Activated T-cell treated with anti-CD3 and anti-CD28 coated beads for 1 hour (primary cell): ENCODE results near the gene ADK.
A peak's percentile ranks its signal among the peaks of the same experiment; 100 is the strongest.

Experiments
- DNase-seq: peaks from one replicate; pipeline ENCODE4 v3.0.0-alpha.2; 2020; ENCODE audit warnings: low read depth

Gene ADK

DNA sequence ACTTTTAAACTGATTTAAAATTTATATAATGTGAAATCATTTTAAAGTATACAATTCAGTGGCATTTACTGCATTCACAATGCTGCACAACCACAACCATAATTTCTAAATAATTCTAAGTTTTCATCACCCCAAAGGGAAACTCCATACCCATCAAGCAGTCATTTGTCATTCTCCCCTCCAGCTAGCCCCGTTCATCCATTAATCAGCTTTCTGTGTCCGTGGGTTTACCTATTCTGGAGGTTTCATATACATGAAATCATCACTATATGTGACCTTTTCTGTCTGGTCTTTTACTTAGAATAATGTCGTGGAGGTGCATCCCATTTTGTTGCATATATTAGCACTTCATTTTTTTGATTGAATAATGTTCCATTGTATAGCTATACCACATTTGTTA is 214.1 kb downstream of the ADK start:
- no peak for DNase-seq

GRCh38 chr10:74371696-74372095 is 220.7 kb downstream of the ADK start:
- DNase-seq = no peak

DNA sequence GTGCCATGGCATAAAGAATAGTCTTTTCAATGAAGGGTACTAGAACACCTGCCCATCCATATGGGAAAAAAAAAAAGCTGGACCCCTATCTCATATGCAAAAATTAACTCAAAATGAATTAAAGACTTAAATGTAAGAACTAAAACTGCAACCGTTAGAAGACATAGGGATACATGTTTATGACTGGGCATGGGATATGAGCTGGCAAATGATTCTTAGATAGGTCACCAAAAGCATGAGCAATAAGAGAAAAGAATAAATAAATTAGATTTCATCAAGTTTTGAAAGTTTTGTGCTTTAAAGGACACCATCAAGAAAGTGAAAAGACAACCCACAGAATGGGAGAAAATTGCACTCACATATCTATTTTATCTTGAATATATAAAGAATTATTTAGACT is 222.0 kb downstream of the ADK start:
- no peak for DNase-seq

- no peak for DNase-seq
Measured at GRCh38 chr10:74377476-74377875, 226.5 kb downstream of the ADK start.

DNA sequence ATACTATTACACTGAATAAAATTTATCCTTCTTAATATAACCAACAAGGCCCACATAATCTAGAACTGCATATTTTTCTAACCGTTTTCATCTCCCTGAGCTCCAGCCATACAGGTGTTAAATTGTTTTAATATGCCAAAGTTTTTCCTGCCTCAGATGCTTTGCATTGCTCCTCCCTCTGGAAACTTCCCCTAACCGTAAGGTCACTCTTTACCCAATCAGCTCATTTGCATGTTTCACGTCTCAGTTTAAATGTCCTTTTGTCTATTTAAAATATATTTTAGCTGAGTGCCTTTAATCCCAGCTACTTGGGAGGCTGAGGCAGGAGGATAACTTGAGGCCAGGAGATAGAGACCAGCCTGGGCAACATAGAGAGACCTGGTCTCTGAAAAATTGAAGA is 228.5 kb downstream of the ADK start:
- DNase-seq = no peak

DNA sequence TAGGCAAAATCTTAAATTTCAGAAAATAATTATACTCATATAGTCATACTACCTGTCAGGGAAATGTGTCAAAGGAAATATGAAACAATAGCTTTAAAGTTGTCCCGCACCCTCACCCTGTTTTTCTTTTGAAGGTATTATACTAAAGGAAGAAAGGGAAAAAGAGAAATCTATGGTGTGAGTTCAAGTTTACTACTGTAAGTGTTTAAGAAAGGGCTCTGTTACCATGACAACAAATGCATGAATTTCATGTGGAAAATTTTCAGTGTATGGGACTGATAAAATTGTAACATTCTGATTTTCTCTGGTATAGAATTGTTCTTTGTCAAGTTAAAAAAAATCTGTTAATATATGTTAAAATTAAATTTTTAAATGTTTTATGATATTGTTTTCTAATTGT is 229.8 kb downstream of the ADK start:
- DNase-seq = no peak

- no peak for DNase-seq
Measured at GRCh38 chr10:74381291-74381853, 230.4 kb downstream of the ADK start.

GRCh38 chr10:74382663-74383062 is 231.6 kb downstream of the ADK start:
- no peak for DNase-seq

- DNase-seq = no peak
Measured at GRCh38 chr10:74383642-74384041, 232.6 kb downstream of the ADK start.

DNA sequence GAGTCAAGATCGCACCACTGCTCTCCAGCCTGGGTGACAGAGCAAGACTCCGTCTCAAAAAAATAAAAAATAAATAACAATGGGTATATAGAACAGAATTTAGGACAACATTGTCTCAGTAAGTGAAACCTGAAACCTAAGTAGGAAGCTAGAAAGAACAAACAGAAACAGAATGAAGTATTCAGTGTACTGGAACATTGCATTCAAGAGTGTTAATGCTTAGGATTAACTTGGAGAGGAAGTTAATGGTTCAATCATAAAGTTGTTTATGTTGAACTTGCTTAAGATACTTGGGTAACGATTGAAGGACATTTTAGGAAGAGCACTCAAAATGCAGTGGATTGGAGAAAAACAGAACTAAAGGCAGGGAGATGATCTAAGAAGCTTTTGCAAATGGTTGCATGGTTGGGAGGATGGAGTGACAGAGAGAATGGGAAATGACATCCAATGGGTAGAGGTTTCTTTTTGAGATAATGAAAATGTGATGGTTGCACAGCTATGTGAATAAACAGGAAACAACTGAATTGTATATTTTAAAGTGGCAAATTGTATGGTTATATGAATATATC is 233.7 kb downstream of the ADK start:
- DNase-seq = no peak

GRCh38 chr10:74388801-74389200 is 237.8 kb downstream of the ADK start:
- DNase-seq = no peak

DNA sequence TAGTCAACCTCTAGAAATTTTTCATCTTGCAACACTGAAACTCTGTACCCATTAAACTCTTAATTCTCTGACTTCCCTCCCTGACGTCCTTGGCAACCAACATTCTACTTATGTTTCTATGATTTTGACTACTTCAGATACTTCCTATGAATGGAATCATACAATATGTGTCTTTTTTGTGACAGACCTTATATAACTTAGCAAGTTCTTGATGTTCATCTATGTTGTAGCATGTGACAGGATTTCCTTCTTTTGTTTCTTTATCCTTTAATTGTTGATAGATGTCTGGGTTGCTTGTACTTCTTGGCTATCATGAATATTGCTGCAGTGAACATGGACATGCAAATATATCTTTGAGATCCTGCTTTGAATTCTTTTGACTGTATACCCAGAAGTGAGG is 240.8 kb downstream of the ADK start:
- no peak for DNase-seq

- DNase-seq = no peak
Measured at GRCh38 chr10:74394416-74394969, 243.5 kb downstream of the ADK start.

DNA sequence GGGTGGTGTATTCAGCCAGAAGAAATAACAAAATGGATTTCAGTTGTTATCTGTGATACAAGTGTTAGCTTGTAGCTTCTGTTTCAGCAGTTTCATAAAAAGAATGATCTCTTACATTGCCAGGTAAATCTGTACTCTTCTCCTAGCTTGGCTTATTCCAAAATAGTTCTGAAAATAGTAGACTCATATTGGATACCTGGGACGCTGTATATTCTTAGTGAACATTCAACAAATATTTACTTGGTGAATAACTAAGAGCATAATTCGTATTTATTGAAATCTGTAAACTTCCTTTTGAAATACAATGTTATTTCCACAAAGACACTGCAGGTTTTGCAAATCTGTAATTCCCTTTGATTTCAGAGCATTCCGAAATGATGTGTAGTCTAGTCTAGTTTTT is 249.2 kb downstream of the ADK start:
- no peak for DNase-seq

DNA sequence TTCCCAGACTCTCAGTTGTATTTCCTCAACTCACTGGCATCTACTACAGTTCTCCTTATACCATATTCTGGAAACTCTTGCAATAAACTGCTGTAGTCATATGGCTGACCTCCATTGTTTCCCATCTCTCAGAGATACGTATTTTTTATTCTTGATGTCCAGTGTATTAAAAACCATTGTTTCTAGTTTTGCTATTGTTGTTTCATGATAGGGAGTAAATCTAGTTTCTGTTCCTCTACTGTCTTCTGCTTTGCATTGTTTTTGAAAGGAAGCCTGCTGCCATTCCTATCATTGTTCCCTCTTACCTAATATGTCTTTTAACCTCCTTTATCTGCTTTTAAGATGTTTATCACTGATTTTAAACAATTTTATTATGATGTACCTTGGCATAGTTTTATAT is 255.0 kb downstream of the ADK start:
- no peak for DNase-seq

DNA sequence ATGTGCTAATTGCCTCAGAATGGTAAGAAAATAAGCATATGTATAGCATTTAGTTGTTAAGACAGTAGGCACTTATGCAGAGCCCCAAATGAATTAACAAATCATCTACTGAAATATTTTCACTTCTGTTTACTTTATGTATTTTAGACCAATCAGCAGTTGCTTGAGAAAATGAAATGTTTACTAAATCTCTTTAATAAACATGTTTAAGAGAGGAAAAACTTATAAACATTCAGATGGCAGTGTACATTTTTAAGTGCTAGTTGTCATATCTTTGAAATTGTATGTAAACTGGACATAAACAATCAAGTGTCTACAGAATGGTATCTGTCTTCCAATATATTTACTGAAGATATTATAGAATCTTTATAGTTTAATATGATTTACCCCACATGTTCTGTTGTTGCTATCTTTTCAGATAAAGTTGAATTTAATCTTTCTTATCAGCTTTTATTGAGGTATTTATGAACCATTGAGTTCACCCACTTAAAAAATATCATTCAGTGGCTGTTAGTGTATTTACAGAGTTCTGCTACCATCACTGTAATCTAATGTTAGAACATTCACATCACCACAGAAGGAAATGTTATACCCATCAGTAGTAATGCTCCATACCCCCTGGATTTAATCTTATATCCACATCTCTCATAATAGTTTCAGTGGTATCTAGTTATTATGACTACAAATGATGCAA is 264.3 kb downstream of the ADK start:
- no peak for DNase-seq

- DNase-seq = no peak
Measured at GRCh38 chr10:74417397-74417796, 266.4 kb downstream of the ADK start.

- DNase-seq = no peak
Measured at GRCh38 chr10:74418285-74418872, 267.4 kb downstream of the ADK start.

GRCh38 chr10:74419491-74419951 is 268.5 kb downstream of the ADK start:
- DNase-seq = no peak

- peak; percentile 11 for DNase-seq
Measured at GRCh38 chr10:74419958-74420375, 268.9 kb downstream of the ADK start.

GRCh38 chr10:74424565-74424964 is 273.5 kb downstream of the ADK start:
- DNase-seq = no peak

- no peak for DNase-seq
Measured at GRCh38 chr10:74425456-74426001, 274.5 kb downstream of the ADK start.

- no peak for DNase-seq
Measured at GRCh38 chr10:74431816-74432215, 280.8 kb downstream of the ADK start.
